H1 (cell line): ENCODE data around the gene SLFN12. TPM values are rescaled to one million over a fixed set of nuclear protein-coding genes. Genes with fewer than 3 reads are reported as not detected.

Source experiments
- CTCF ChIA-PET: fragments of 300-600 bp; sonication (Branson Sonifier 250); formaldehyde crosslinking; loops from one replicate; lab custom pipeline; 2021; ENCODE audit not compliant: partially characterized antibody; lab: Charles Lee
- POLR2A ChIA-PET: fragments of 300-600 bp; sonication (Branson Sonifier 250); formaldehyde crosslinking; loops from one replicate; lab custom pipeline; 2021; ENCODE audit warnings: inconsistent platforms; ENCODE audit not compliant: partially characterized antibody; lab: Charles Lee
- DNase-seq, 2 experiments: peaks; one replicate each; pipeline versions ENCODE4 v3.0.0 to v3.0.0-alpha.2; 2010 to 2022; ENCODE audit warnings: low spot score in 2 of 2, low read depth in 1 of 2, mixed read lengths in 1 of 2
- FAIRE-seq: peaks from 2 replicates; lab custom pipeline; 2011; peaks lifted over from hg19 to GRCh38; lab: Jason Lieb, UNC
- H2AFZ ChIP-seq: 2 replicates; pipeline ENCODE4 v1.8.1; 2012; ENCODE audit warnings: low read length, inconsistent platforms
- H2AK5ac ChIP-seq: 2 replicates; pipeline ENCODE4 v1.6.1; 2013; ENCODE audit warnings: low read depth, low read length
- H2BK120ac ChIP-seq: replicated peaks from 2 replicates; pipeline ENCODE3; 2013; ENCODE audit warnings: low read depth, low read length, inconsistent platforms
- H2BK12ac ChIP-seq: 2 replicates; pipeline ENCODE4 v1.6.1; 2013; ENCODE audit warnings: low read depth, low read length
- H2BK15ac ChIP-seq: 2 replicates; pipeline ENCODE4 v1.6.1; 2013; ENCODE audit warnings: low read length
- H2BK20ac ChIP-seq: 2 replicates; pipeline ENCODE4 v1.6.1; 2013; ENCODE audit warnings: low read length
- H2BK5ac ChIP-seq: 2 replicates; pipeline ENCODE4 v1.6.1; 2013; ENCODE audit warnings: low read depth, low read length
- H3K14ac ChIP-seq: 2 replicates; pipeline ENCODE4 v1.6.1; 2013; ENCODE audit warnings: inconsistent platforms; ENCODE audit not compliant: insufficient read length
- H3K18ac ChIP-seq: 2 replicates; pipeline ENCODE4 v1.6.1; 2013; ENCODE audit warnings: low read length; ENCODE audit errors: extremely low read depth
- H3K23ac ChIP-seq: 2 replicates; pipeline ENCODE4 v1.6.1; 2013; ENCODE audit warnings: inconsistent platforms; ENCODE audit not compliant: insufficient read length
- H3K23me2 ChIP-seq: 2 replicates; pipeline ENCODE4 v1.6.1; 2013; ENCODE audit warnings: low read depth, low read length
- H3K27ac ChIP-seq: 2 replicates; pipeline ENCODE4 v1.6.1; 2011; ENCODE audit warnings: low read depth, low read length, inconsistent platforms
- H3K27me3 ChIP-seq, 4 experiments: replicated peaks in 1 of 4; 1 replicate in 1 of 4; 2 replicates in 3 of 4; pipeline versions ENCODE4 v1.6.1 to v1.8.1; 2011 to 2013; ENCODE audit warnings: low read length in 3 of 4, mild to moderate bottlenecking in 3 of 4, inconsistent platforms in 2 of 4, mixed read lengths in 2 of 4, moderate library complexity in 1 of 4; ENCODE audit not compliant: control insufficient read depth in 3 of 4, insufficient read depth in 3 of 4; ENCODE audit errors: extremely low read depth in 1 of 4
- H3K36me3 ChIP-seq, 4 experiments: 2 replicates each; pipeline versions ENCODE4 v1.6.1 to v1.8.1; 2011 to 2013; ENCODE audit warnings: mild to moderate bottlenecking in 4 of 4, low read length in 3 of 4, moderate library complexity in 2 of 4, control low read depth in 1 of 4, inconsistent platforms in 1 of 4; ENCODE audit not compliant: insufficient read depth in 4 of 4, control insufficient read depth in 2 of 4
- H3K4ac ChIP-seq: replicated peaks from 2 replicates; pipeline ENCODE3; 2013; ENCODE audit warnings: low read length, low read depth, mixed read lengths, inconsistent platforms; ENCODE audit not compliant: insufficient read length
- H3K4me1 ChIP-seq, 4 experiments: replicated peaks in 1 of 4; 1 replicate in 1 of 4; 2 replicates in 3 of 4; pipeline versions ENCODE4 v1.6.1 to v1.8.1; 2011 to 2013; ENCODE audit warnings: low read length in 3 of 4, inconsistent platforms in 2 of 4, mixed read lengths in 1 of 4; ENCODE audit not compliant: insufficient read depth in 4 of 4, control insufficient read depth in 3 of 4
- H3K4me2 ChIP-seq, 2 experiments: 2 replicates each; pipeline versions ENCODE4 v1.6.1 to v1.8.1; 2011 to 2013; ENCODE audit warnings: low read depth in 2 of 2, low read length in 2 of 2, control low read depth in 1 of 2, inconsistent platforms in 1 of 2, mild to moderate bottlenecking in 1 of 2; ENCODE audit not compliant: insufficient read depth in 1 of 2
- H3K4me3 ChIP-seq, 4 experiments: fragments of 200-600, 300-600 bp in 1 of 4; sonication (generic), shearing (Covaris generic), sonication (Bioruptor Twin) in 1 of 4; 2 replicates each; pipeline versions ENCODE4 v1.5.1 to v1.8.1; 2011 to 2016; ENCODE audit warnings: low read length in 4 of 4, low read depth in 3 of 4, control low read depth in 2 of 4, inconsistent platforms in 2 of 4, mild to moderate bottlenecking in 2 of 4, mixed read lengths in 1 of 4, moderate library complexity in 1 of 4; ENCODE audit not compliant: insufficient read depth in 2 of 4; ENCODE audit errors: extremely low read depth in 1 of 4
- H3K56ac ChIP-seq: replicated peaks from 2 replicates; pipeline ENCODE3; 2013; ENCODE audit warnings: low read depth, mild to moderate bottlenecking, mixed read lengths, low read length, inconsistent platforms; ENCODE audit not compliant: insufficient read length
- H3K79me1 ChIP-seq: 2 replicates; pipeline ENCODE4 v1.6.1; 2013; ENCODE audit warnings: low read depth, low read length, control low read depth
- H3K79me2 ChIP-seq, 2 experiments: 2 replicates each; pipeline versions ENCODE4 v1.6.1 to v1.8.1; 2012 to 2013; ENCODE audit warnings: low read length in 2 of 2, mild to moderate bottlenecking in 2 of 2, inconsistent platforms in 1 of 2; ENCODE audit not compliant: insufficient read depth in 2 of 2, control insufficient read depth in 1 of 2
- H3K9ac ChIP-seq, 4 experiments: replicated peaks in 1 of 4; 1 replicate in 1 of 4; 2 replicates in 3 of 4; pipeline versions ENCODE4 v1.6.1 to v1.8.1; 2011 to 2013; ENCODE audit warnings: low read depth in 3 of 4, low read length in 3 of 4, control low read depth in 2 of 4, mild to moderate bottlenecking in 2 of 4, moderate library complexity in 2 of 4, inconsistent platforms in 1 of 4; ENCODE audit errors: extremely low read depth in 1 of 4
- H3K9me3 ChIP-seq, 2 experiments: 2 replicates each; pipeline versions ENCODE4 v1.6.1 to v1.8.1; 2012 to 2013; ENCODE audit warnings: mild to moderate bottlenecking in 2 of 2, moderate library complexity in 2 of 2, control low read depth in 1 of 2, inconsistent platforms in 1 of 2, low read depth in 1 of 2, low read length in 1 of 2, mixed read lengths in 1 of 2; ENCODE audit not compliant: insufficient read depth in 2 of 2
- H4K20me1 ChIP-seq, 2 experiments: replicated peaks in 1 of 2; 2 replicates each; pipeline versions ENCODE3 to v1.8.1; 2011 to 2013; ENCODE audit warnings: inconsistent platforms in 2 of 2, low read length in 2 of 2, mild to moderate bottlenecking in 1 of 2; ENCODE audit not compliant: insufficient read depth in 2 of 2, control insufficient read depth in 1 of 2
- H4K5ac ChIP-seq: 2 replicates; pipeline ENCODE4 v1.6.1; 2013; ENCODE audit warnings: low read length, low read depth, mixed read lengths, inconsistent platforms; ENCODE audit not compliant: insufficient read length
- H4K8ac ChIP-seq: 2 replicates; pipeline ENCODE4 v1.8.0; 2013; ENCODE audit warnings: mild to moderate bottlenecking, moderate library complexity, low read length, inconsistent platforms; ENCODE audit not compliant: insufficient read depth; ENCODE audit errors: extremely low read depth
- H4K91ac ChIP-seq: replicated peaks from 2 replicates; pipeline ENCODE3; 2013; ENCODE audit warnings: low read length, mixed read lengths, inconsistent platforms; ENCODE audit not compliant: insufficient read length
- CREB1 ChIP-seq: IDR thresholded peaks from 2 replicates; pipeline ENCODE4 v1.6.1; 2012; ENCODE audit warnings: inconsistent platforms
- WGBS, 2 experiments: shearing (Covaris generic) in 1 of 2; methylation state at CpG; one replicate each; pipeline versions ENCODE4 v1.1.6 to v1.1.7; 2013 to 2015; ENCODE audit warnings: low lambda C conversion rate in 2 of 2, mixed read lengths in 2 of 2, inconsistent platforms in 1 of 2, low coverage in 1 of 2, missing lambda C conversion rate in 1 of 2; ENCODE audit not compliant: insufficient replicate concordance in 2 of 2, insufficient coverage in 1 of 2, insufficient read length in 1 of 2; ENCODE audit errors: extremely low coverage in 1 of 2, missing lambda C conversion rate in 1 of 2; 5-methylcytosine and 5-hydroxymethylcytosine counted together
- polyA plus RNA-seq, 7 experiments: library from polyadenylated mRNA; depleted of rRNA in 3 of 7; stranded (reverse) in 5 of 7; unstranded in 2 of 7; fragments of >200 nt in 5 of 7; fragments of 200-250 nt in 2 of 7; gene quantifications; 1 replicate in 5 of 7; 2 replicates in 1 of 7; 4 replicates in 1 of 7; pipeline versions ENCODE4 v1.2.1 to v1.2.3, GENCODE V29; 2011 to 2013; ENCODE audit warnings: missing spikeins in 2 of 7, mixed read lengths in 2 of 7
- total RNA-seq: library from RNA; stranded (reverse); fragmentation: NEBNext Ultra II Directional; extraction: Animal tissue kit (Norgen Biotek cat#: 25700); gene quantifications from 2 replicates; pipeline ENCODE4 v1.2.1, GENCODE V29; 2021

Gene SLFN12
- total and polyA plus RNA-seq, 2 of the 8 experiments (the other 6 are each of a cell fraction or from before 2014, with no cell fraction given), result 1.6 to 10.7 TPM

DNA sequence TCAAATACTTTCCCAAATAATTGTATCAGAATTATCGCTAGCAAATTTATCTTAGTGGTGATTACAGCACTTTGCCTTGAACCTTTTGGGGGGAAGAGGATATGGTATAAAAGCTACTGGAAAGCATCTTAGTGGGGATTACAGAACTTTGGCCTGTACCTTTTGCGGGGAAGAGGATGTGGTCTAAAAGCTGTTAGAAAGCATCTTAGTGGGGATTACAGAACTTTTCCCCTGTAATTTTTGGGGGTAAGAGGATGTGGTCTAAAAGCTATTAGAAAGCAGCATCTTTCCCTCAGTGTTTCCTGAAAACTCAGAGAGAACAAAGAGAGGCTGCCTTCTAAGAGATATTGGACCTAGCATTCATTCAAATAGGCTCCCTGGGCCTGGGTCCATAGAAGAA, 4.1 kb downstream of the SLFN12 start:
- H2BK20ac ChIP-seq, result no peak overlapping the region
- peaks cover 0 to 3% of the 10 kb centered on the region in 2 experiments for H4K20me1 ChIP-seq
- DNase-seq (no peak), FAIRE-seq (no peak)
- no peak overlapping the region for H4K5ac ChIP-seq
- H2BK5ac ChIP-seq, result no peak overlapping the region
- H3K56ac ChIP-seq, result no peak overlapping the region
- H3K27ac ChIP-seq, result no peak overlapping the region
- H3K4ac ChIP-seq, result no peak overlapping the region
- no peaks in the 10 kb centered on the region for H3K36me3 ChIP-seq
- ChIA-PET CTCF (interaction anchor here (1.3 to 2.3 kb wide), 2 partner anchors 14 to 116 kb away, joined by 4 to 10 read pairs; no protein-coding TSS in a partner anchor), POLR2A (interaction anchor here (0.7 kb wide), 1 partner anchor 16 kb away, joined by 3 read pairs; no protein-coding TSS in a partner anchor)
- no peak overlapping the region for H3K23ac ChIP-seq
- H3K23me2 ChIP-seq, result peaks cover 5% of the 10 kb centered on the region; the same call in 1 of the 2 replicates
- no peak overlapping the region for H4K8ac ChIP-seq
- peaks cover 0 to 14% (median 5%) of the 10 kb centered on the region in 4 experiments; a peak in 5 of 7 replicates for H3K4me1 ChIP-seq
- H2BK12ac ChIP-seq, result no peak overlapping the region
- H3K18ac ChIP-seq, result no peak overlapping the region
- H3K9me3 ChIP-seq, result no peaks in the 10 kb centered on the region
- no peak overlapping the region for H2BK15ac ChIP-seq
- no peaks in the 10 kb centered on the region for H3K79me1 ChIP-seq
- H3K4me3 ChIP-seq, result no peak overlapping the region
- WGBS, 2 experiments, result 85% methylated on average over 2 of the region's 2 CpGs; no CpG with 5 or more reads in 1 of the 2 experiments
- TF ChIP-seq CREB1, result no peak
- 0 out of 4 replicates have a peak, but pooled peaks cover 0 to 3% of the 10 kb centered on the region in 2 experiments for H3K79me2 ChIP-seq
- H2BK120ac ChIP-seq, result no peak overlapping the region
- peaks cover 0 to 8% (median 3%) of the 10 kb centered on the region in 4 experiments; a peak in 4 of 7 replicates for H3K27me3 ChIP-seq
- peak overlapping the region in 1 of 2 experiments; percentile 13; a peak in 2 of 4 replicates for H3K4me2 ChIP-seq
- no peak overlapping the region for H2AK5ac ChIP-seq
- H3K14ac ChIP-seq, result no peak overlapping the region
- no peak overlapping the region for H4K91ac ChIP-seq
- H2AFZ ChIP-seq, result no peak overlapping the region
- H3K9ac ChIP-seq, result no peak overlapping the region
